Aorta (tissue), 5 donors: Measurements from ENCODE around the gene ADAMTSL1. TPM values are rescaled to one million over a fixed set of nuclear protein-coding genes. Genes with fewer than 3 reads are reported as not detected.

Experiments used
- ATAC-seq: fragments of 200-7000 bp; cut with Tn5 transposase; one replicate; pipeline ENCODE4 v1.9.1; 2022; ENCODE audit warnings: moderate library complexity; ENCODE audit not compliant: low FRiP score
- DNase-seq, 2 donors: peaks; one replicate each; pipeline ENCODE4 v3.0.0-alpha.2; 2020
- H3K27ac ChIP-seq, 2 donors: one replicate each; pipeline ENCODE4 v1.5.1; 2013; ENCODE audit warnings: low read length in 2 of 2, mild to moderate bottlenecking in 2 of 2, moderate library complexity in 2 of 2, control low read depth in 1 of 2, inconsistent platforms in 1 of 2, low read depth in 1 of 2
- H3K27me3 ChIP-seq, 2 donors: one replicate each; pipeline ENCODE4 v1.6.1; 2013; ENCODE audit warnings: control low read depth in 1 of 2, low read length in 1 of 2, mild to moderate bottlenecking in 1 of 2, moderate library complexity in 1 of 2; ENCODE audit not compliant: insufficient read depth in 2 of 2, control insufficient read depth in 1 of 2
- H3K36me3 ChIP-seq, 2 donors: one replicate each; pipeline ENCODE4 v1.6.1; 2013; ENCODE audit warnings: control low read depth in 1 of 2, low read length in 1 of 2, mild to moderate bottlenecking in 1 of 2; ENCODE audit not compliant: insufficient read depth in 2 of 2, control insufficient read depth in 1 of 2
- H3K4me1 ChIP-seq, 2 donors: one replicate each; pipeline ENCODE4 v1.6.1; 2013; ENCODE audit warnings: low read length in 2 of 2, control low read depth in 1 of 2, mild to moderate bottlenecking in 1 of 2, moderate library complexity in 1 of 2; ENCODE audit not compliant: insufficient read depth in 2 of 2, control insufficient read depth in 1 of 2
- H3K4me3 ChIP-seq, 2 donors: one replicate each; pipeline ENCODE4 v1.5.1; 2013; ENCODE audit warnings: low read length in 2 of 2, control low read depth in 1 of 2, mild to moderate bottlenecking in 1 of 2
- H3K9me3 ChIP-seq: one replicate; pipeline ENCODE4 v1.6.1; 2013; ENCODE audit warnings: mild to moderate bottlenecking, low read length; ENCODE audit not compliant: control insufficient read depth
- WGBS, 2 donors: extraction: QIAGEN DNeasy Blood & Tissue Kit; methylation state at CpG; one replicate each; pipeline ENCODE4 v1.1.7; 2013; 5-methylcytosine and 5-hydroxymethylcytosine counted together
- intact Hi-C, 2 donors: fragments of 100-400 bp; cut with DNase I; formaldehyde crosslinking; loops; one replicate each; pipeline versions ENCODE4 v1.14.2 to v1.15.0; 2022
- polyA plus RNA-seq, 2 donors: library from polyadenylated mRNA; stranded (reverse); fragments of 200-250 nt; gene quantifications; one replicate each; pipeline ENCODE4 v1.2.3, GENCODE V29; 2013
- total RNA-seq, 2 donors: library from RNA; stranded (reverse); fragmentation: NEBNext Ultra II Directional; extraction: Animal tissue kit (Norgen Biotek cat#: 25700); gene quantifications; one replicate each; pipeline ENCODE4 v1.2.1, GENCODE V29; 2021
- donor health status: healthy with polysubstance abuse.
- donor health status: Bipolar disorder and iron deficiency.
- donor health status: DM: no; HTN: no; CAD: no.
- donor health status: DM: no; HTN: no; CAD: no.
- donor health status: DM: yes; HTN: yes; CAD: no.

Gene ADAMTSL1
- total and polyA plus RNA-seq, 4 donors = 6.6 to 54.2 (median 30.0) TPM

DNA sequence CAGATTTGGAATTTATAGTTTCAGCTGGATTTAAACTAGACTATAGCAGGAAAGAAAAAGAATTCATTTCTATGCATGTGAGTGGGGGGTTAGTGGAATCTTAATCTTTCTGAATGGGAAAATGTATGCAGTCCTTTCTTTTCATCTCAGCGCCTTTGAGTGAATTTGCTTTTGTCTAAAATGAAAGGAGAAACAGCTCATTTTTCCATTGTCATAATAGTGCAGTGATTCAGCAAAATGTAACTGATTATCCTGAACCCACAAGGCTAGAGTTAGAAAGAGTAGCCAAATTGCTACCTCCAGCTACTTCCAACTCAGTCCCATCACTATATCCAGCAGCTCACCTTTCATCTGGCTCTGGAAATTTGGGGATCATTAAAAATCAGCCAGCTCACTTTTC lies 134.4 kb downstream of the ADAMTSL1 start:
- no peaks in the 10 kb centered on the region for H3K36me3 ChIP-seq
- peaks cover 5 to 18% of the 10 kb centered on the region in 2 donors for H3K4me1 ChIP-seq
- no peak overlapping the region for H3K27ac ChIP-seq
- DNase-seq (no peak), ATAC-seq (no peak)
- no peaks in the 10 kb centered on the region for H3K27me3 ChIP-seq
- no peaks in the 10 kb centered on the region for H3K9me3 ChIP-seq
- WGBS, 2 donors = 99 to 100% methylated on average over 1 of the region's 1 CpG
- H3K4me3 ChIP-seq = no peak overlapping the region
- intact Hi-C loops = no loop called here

DNA sequence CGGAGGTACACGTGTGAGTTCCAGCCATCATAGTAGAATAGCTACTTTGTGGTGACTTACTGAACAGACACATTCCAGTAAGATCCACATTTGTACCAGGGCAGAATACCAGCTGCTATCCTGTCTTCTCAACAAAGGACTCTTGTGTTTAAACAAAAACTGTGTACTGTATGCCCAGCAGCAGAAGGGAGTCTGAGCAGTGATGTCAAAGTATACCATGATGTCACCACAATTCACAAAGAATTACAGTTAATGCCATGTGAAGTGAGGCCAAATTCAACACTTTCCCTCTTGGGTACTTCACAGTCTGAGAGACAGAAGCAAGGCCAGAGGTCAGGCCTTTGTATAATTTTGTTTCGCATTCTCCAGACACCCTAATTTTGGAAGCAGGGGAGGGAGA lies 137.0 kb downstream of the ADAMTSL1 start:
- no peaks in the 10 kb centered on the region for H3K27me3 ChIP-seq
- no peaks in the 10 kb centered on the region for H3K9me3 ChIP-seq
- no peak overlapping the region for H3K27ac ChIP-seq
- 73 to 79% methylated on average over 3 of the region's 3 CpGs for WGBS, 2 donors
- no peaks in the 10 kb centered on the region for H3K36me3 ChIP-seq
- ATAC-seq (no peak), DNase-seq (no peak)
- intact Hi-C loops = no loop called here
- H3K4me3 ChIP-seq = no peak overlapping the region
- H3K4me1 ChIP-seq = peaks cover 5 to 15% of the 10 kb centered on the region in 2 donors

DNA sequence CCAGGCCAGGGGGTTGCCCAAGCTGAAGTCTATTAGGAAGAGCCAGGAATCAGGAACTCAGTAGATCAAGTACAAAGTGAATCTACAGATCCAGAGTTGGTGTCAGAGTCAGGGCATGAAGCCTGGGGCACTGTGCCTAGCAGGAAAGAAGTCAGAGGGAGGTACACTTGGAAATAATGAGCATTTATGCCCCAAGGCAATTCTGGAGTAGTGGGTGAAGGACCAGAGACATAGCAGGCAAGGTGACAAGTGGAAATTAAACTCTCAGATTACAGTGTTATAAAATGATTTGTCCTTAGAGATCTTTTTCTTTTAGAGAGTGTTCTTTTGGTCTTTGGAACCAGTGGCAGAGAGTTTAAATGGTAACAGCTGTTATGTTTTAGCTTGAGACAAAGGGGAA lies 138.0 kb downstream of the ADAMTSL1 start:
- DNase-seq (no peak), ATAC-seq (no peak)
- H3K9me3 ChIP-seq = no peaks in the 10 kb centered on the region
- H3K4me3 ChIP-seq = no peak overlapping the region
- no peaks in the 10 kb centered on the region for H3K27me3 ChIP-seq
- H3K36me3 ChIP-seq = no peaks in the 10 kb centered on the region
- intact Hi-C loops = no loop called here
- no peak overlapping the region for H3K27ac ChIP-seq
- peaks cover 0 to 6% of the 10 kb centered on the region in 2 donors for H3K4me1 ChIP-seq

DNA sequence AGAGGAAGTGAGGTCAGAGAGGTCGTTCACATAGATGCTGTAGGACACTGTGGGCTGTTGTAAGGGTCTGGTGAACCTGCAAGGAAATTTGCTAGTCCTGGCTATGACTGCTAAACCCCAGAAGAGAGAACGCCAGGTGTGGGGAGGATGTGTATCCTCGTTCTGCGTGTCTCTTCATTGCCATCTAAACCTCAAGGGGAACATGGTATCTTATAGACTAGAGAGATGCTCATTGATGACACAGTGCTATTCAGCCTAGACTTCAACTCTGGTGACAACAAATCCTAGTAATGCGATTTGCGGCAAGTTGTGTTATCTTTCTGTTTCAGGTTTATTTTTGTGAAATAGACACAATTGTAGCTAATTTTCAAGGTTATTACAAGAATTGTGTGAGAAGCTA lies 140.2 kb downstream of the ADAMTSL1 start:
- no peaks in the 10 kb centered on the region for H3K9me3 ChIP-seq
- H3K27me3 ChIP-seq = no peaks in the 10 kb centered on the region
- ATAC-seq (no peak), DNase-seq (no peak)
- intact Hi-C loops = no loop called here
- H3K27ac ChIP-seq = no peak overlapping the region
- 65 to 70% methylated on average over 6 of the region's 6 CpGs for WGBS, 2 donors
- no peaks in the 10 kb centered on the region for H3K36me3 ChIP-seq
- H3K4me1 ChIP-seq = peaks cover 0 to 6% of the 10 kb centered on the region in 2 donors
- no peak overlapping the region for H3K4me3 ChIP-seq

DNA sequence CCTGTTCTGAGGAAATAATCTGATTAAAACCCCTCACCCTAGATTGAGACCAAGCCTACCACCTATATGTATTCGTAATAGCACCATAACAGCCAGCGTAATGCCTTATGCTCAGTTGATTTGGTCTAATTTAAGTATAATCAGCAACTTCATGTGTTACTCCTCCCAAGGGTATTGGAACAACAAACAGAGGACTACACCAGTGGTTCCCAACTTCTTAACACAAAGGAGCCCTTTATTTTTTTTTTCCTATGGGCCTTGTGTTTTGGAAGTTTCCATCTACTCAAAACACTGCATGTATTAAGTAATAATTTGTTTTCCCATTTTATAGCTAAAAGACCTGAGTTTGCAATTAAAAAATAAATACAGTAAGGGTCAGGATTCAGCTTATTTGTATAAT lies 140.7 kb downstream of the ADAMTSL1 start:
- Histone ChIP-seq H3K27ac (no peak overlapping the region), H3K4me1 (peaks cover 0 to 6% of the 10 kb centered on the region in 2 donors), H3K27me3 (no peaks in the 10 kb centered on the region), H3K9me3 (no peaks in the 10 kb centered on the region), H3K4me3 (no peak overlapping the region), H3K36me3 (no peaks in the 10 kb centered on the region)
- intact Hi-C loops = no loop called here
- ATAC-seq = no peak
- no peak for DNase-seq
- WGBS, 2 donors = 96 to 98% methylated on average over 2 of the region's 2 CpGs

DNA sequence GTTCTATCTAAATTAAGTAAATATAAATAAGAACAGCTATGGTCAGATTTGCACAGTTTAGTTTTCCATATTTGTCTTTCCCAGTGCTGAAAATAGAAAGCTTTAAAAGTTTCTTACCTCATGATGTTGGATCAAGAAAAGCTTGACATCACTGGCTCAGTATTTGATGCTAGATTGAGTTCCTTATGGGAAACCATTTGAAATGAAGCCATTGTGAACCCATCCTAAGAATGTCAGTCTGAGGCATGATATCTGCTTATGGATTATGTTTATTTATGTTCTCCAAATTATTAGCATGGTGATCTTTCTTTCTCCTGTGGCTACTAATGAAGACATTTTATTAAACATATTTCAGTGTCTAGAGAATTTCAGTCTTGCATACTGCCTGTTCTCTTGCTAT lies 143.0 kb downstream of the ADAMTSL1 start:
- Histone ChIP-seq H3K27ac (no peak overlapping the region), H3K9me3 (no peaks in the 10 kb centered on the region), H3K27me3 (no peaks in the 10 kb centered on the region), H3K4me1 (peaks cover 0 to 4% of the 10 kb centered on the region in 2 donors), H3K4me3 (no peak overlapping the region), H3K36me3 (no peaks in the 10 kb centered on the region)
- DNase-seq = no peak
- no peak for ATAC-seq
- intact Hi-C loops = no loop called here

DNA sequence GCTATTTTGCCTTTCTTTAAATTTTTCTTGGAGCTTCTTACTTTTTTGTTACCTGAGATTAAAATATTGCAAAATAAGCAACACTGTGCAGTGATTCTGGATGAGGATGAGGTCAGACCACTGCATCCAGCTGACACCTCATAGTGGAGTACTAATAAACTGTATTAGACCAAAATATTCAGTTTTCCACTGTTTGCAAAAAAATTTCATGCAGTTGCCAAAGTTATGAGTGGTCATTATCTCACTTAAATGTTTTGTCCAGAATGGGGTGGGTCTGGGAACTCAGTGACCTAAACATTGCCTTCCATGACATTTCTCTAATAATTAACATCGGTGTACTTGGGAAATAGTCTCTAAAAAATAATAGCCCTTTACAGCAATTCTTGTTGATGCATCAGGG lies 143.8 kb downstream of the ADAMTSL1 start:
- Histone ChIP-seq H3K27me3 (no peaks in the 10 kb centered on the region), H3K27ac (no peak overlapping the region), H3K36me3 (no peaks in the 10 kb centered on the region), H3K9me3 (no peaks in the 10 kb centered on the region), H3K4me1 (peaks cover 0 to 4% of the 10 kb centered on the region in 2 donors), H3K4me3 (no peak overlapping the region)
- WGBS, 2 donors = 69 to 83% methylated on average over 1 of the region's 1 CpG
- intact Hi-C loops = no loop called here
- no peak for DNase-seq
- ATAC-seq = peak; percentile 39

DNA sequence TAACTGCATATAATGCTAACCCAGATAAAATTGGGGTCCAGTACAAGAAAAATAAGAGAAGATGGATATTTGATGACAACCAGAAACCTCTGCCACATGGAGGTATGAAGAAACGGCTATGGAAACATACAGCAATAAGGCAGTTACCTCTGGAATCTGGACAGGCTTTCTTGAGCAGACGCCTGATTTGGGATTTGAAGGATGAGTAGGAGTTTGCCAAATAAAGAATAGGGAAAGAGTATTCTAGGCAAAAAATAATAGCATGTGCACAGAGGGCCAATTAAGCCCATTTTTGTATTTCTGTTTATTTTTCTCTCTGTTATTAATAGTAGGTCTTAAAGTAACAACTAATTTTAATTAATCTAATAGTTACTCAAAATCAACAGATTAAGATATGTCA lies 144.9 kb downstream of the ADAMTSL1 start:
- H3K27me3 ChIP-seq = no peaks in the 10 kb centered on the region
- no peaks in the 10 kb centered on the region for H3K36me3 ChIP-seq
- DNase-seq (no peak), ATAC-seq (no peak)
- WGBS, 2 donors = 32 to 46% methylated on average over 2 of the region's 2 CpGs
- intact Hi-C loops = no loop called here
- no peaks in the 10 kb centered on the region for H3K9me3 ChIP-seq
- no peak overlapping the region for H3K4me3 ChIP-seq
- H3K27ac ChIP-seq = no peak overlapping the region
- peaks cover 0 to 4% of the 10 kb centered on the region in 2 donors for H3K4me1 ChIP-seq

DNA sequence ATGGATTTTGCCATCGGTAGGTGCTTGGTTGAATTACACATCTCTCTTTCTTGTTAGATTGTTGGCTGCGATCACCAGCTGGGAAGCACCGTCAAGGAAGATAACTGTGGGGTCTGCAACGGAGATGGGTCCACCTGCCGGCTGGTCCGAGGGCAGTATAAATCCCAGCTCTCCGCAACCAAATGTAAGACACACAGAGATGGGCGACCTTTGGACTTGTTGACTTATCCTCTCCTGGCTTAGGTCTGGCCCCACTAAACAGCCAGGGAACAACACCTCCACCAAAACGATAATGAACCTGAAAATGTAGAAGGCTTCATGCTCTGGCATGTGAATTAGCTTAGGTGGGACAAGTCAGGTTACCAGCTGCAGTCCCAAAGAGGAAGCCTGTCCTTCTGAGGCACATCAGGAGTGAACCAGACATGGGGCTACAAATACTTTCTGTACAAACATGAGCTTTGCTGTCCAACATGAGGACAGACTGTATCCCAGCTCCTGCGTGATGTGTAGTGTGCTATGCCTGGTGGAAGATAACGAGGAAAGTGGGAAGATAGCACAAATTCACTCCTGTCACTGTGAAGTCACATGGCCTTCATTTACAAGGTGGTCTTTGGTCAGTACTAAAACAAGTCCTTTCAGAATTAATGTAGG lies 148.4 kb downstream of the ADAMTSL1 start:
- no peaks in the 10 kb centered on the region for H3K36me3 ChIP-seq
- H3K27ac ChIP-seq = no peak overlapping the region
- ATAC-seq = no peak
- intact Hi-C loops = no loop called here
- no peaks in the 10 kb centered on the region for H3K9me3 ChIP-seq
- WGBS, 2 donors = 95% methylated on average over 11 of the region's 11 CpGs
- H3K4me3 ChIP-seq = no peak overlapping the region
- no peaks in the 10 kb centered on the region for H3K4me1 ChIP-seq
- H3K27me3 ChIP-seq = no peaks in the 10 kb centered on the region
- no peak for DNase-seq
